GM12878 (cell line): ENCODE data around the gene SLC44A4. TPM values are rescaled to one million over a fixed set of nuclear protein-coding genes. Genes with fewer than 3 reads are reported as not detected.

ENCODE experiments used
- HDGF ChIP-seq: fragments of 450-650 bp; IDR thresholded peaks from 2 replicates; pipeline ENCODE4 v1.6.1; 2016; ENCODE audit warnings: antibody characterized with exemption
- IKZF1 ChIP-seq: fragments of 450-650 bp; conservative IDR thresholded peaks from 2 replicates; pipeline ENCODE4 v1.6.1; 2017; ENCODE audit warnings: antibody characterized with exemption, mild to moderate bottlenecking
- IRF4 ChIP-seq: IDR thresholded peaks from 2 replicates; pipeline ENCODE4 v1.6.1; 2011; ENCODE audit warnings: low read depth, low read length
- JUNB ChIP-seq: IDR thresholded peaks from 2 replicates; pipeline ENCODE4 v1.6.1; 2016; ENCODE audit warnings: antibody characterized with exemption, mild to moderate bottlenecking
- MXI1 ChIP-seq: fragments of 150-350 bp; IDR thresholded peaks from 2 replicates; pipeline ENCODE4 v1.6.1; 2011; ENCODE audit warnings: low read depth, mild to moderate bottlenecking, inconsistent platforms, low read length, improper control_type of control experiment
- RAD51 ChIP-seq: fragments of 450-650 bp; IDR thresholded peaks from 2 replicates; pipeline ENCODE4 v1.6.1; 2016; ENCODE audit warnings: moderate library complexity, mild to moderate bottlenecking, inconsistent platforms
- STAT3 ChIP-seq: IDR thresholded peaks from 2 replicates; pipeline ENCODE4 v1.6.1; 2011; ENCODE audit warnings: low read depth, low read length, improper control_type of control experiment
- SUPT20H ChIP-seq: IDR thresholded peaks from 2 replicates; pipeline ENCODE4 v1.6.1; 2011; ENCODE audit warnings: low read depth, mild to moderate bottlenecking, low read length, moderate library complexity, borderline replicate concordance; ENCODE audit not compliant: control insufficient read depth
- ZNF384 ChIP-seq: IDR thresholded peaks from 2 replicates; pipeline ENCODE4 v1.6.1; 2012; ENCODE audit warnings: low read depth, mild to moderate bottlenecking, low read length, improper control_type of control experiment, borderline replicate concordance
- polyA plus RNA-seq, 11 experiments: library from polyadenylated mRNA; depleted of rRNA in 4 of 11; unstranded in 6 of 11; stranded (reverse) in 5 of 11; fragments of >200 nt; fragmentation: Nextera tagmentation in 4 of 11; fragmentation: Illumina TruSeq in 1 of 11; extraction: Ambion mirVana in 4 of 11; extraction: Trizol in 1 of 11; gene quantifications; 1 replicate in 1 of 11; 2 replicates in 10 of 11; pipeline versions ENCODE4 v1.2.1 to v1.2.3, GENCODE V29; 2011 to 2016; ENCODE audit warnings: inconsistent platforms in 2 of 11, missing spikeins in 2 of 11, low read depth in 1 of 11
- total RNA-seq, 4 experiments: library from RNA; depleted of rRNA in 3 of 4; stranded (reverse); fragments of >200 nt in 3 of 4; fragmentation: Illumina TruSeq in 1 of 4; extraction: Trizol in 1 of 4; gene quantifications; 2 replicates each; pipeline versions ENCODE4 v1.2.1 to v1.2.3, GENCODE V29; 2013 to 2021
- TF ChIP-seq, protein P1 (sequence below): fragments of 450-650 bp; IDR thresholded peaks from 2 replicates; pipeline ENCODE4 v1.6.1; 2017; ENCODE audit warnings: mild to moderate bottlenecking, moderate library complexity
- TF ChIP-seq, protein P2 (sequence below): fragments of 450-650 bp; IDR thresholded peaks from 2 replicates; pipeline ENCODE4 v1.6.1; 2016; ENCODE audit warnings: mild to moderate bottlenecking, moderate library complexity, borderline replicate concordance
- TF ChIP-seq, protein P3 (sequence below): fragments of 450-650 bp; formaldehyde crosslinking; IDR thresholded peaks from 2 replicates; pipeline ENCODE4 v1.5.0; 2022; ENCODE audit warnings: mild to moderate bottlenecking, missing genetic modification characterization
- TF ChIP-seq, protein P4 (sequence below): IDR thresholded peaks from 2 replicates; pipeline ENCODE4 v1.6.1; 2012; ENCODE audit warnings: low read depth, low read length, improper control_type of control experiment
- TF ChIP-seq, protein P5 (sequence below): fragments of 450-650 bp; conservative IDR thresholded peaks from 2 replicates; pipeline ENCODE4 v1.6.1; 2017; ENCODE audit warnings: mild to moderate bottlenecking, moderate library complexity

Gene SLC44A4
- total and polyA plus RNA-seq, 10 of the 15 experiments (the other 5 are each of a cell fraction or from before 2014, with no cell fraction given): 0.04 to 0.24 (median 0.15) TPM; not detected in 3

DNA sequence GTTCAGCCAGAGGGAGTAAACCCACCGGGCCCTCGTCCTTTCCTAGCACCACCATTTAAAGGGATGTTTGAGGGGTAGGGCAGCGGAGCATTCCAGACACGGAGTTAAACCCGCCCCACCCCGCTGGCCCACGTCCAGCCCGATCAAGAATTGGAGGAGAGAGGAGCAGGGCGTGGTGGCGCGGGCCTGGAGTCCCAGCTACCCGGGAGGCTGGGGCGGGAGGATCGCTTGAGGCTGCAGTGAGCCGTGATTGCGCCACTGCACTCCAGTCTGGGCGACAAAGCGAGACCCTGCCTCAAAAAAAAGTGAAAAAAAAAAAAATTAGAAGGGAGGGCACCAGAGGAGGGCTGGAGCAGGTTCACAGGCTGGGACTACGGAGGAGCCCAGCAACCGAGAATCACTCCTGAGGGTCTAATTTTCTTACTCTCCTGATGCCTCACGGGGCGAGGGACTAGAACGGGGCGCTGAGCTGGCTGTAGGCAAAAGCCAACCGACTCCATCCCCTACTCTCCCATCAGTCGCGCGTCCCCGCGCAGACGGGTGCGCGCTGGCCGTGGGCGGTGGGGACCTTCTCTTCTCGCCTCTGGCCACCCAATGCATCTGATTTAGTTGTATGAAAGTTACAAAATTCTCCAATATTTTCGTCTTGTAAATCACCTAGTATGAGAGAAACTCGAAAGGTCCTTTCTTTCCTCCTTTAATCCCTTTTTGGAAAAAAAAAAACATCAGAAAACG, 57.3 kb downstream of the SLC44A4 start (continued):
- TF ChIP-seq STAT3 (no peak), HDGF (no peak), SUPT20H (no peak), IRF4 (no peak), RAD51 (no peak), JUNB (no peak), MXI1 (no peak), ZNF384 (peak; percentile 52; the same call in 1 of the 2 replicates), IKZF1 (no peak)
- TF ChIP-seq, protein P1, sequence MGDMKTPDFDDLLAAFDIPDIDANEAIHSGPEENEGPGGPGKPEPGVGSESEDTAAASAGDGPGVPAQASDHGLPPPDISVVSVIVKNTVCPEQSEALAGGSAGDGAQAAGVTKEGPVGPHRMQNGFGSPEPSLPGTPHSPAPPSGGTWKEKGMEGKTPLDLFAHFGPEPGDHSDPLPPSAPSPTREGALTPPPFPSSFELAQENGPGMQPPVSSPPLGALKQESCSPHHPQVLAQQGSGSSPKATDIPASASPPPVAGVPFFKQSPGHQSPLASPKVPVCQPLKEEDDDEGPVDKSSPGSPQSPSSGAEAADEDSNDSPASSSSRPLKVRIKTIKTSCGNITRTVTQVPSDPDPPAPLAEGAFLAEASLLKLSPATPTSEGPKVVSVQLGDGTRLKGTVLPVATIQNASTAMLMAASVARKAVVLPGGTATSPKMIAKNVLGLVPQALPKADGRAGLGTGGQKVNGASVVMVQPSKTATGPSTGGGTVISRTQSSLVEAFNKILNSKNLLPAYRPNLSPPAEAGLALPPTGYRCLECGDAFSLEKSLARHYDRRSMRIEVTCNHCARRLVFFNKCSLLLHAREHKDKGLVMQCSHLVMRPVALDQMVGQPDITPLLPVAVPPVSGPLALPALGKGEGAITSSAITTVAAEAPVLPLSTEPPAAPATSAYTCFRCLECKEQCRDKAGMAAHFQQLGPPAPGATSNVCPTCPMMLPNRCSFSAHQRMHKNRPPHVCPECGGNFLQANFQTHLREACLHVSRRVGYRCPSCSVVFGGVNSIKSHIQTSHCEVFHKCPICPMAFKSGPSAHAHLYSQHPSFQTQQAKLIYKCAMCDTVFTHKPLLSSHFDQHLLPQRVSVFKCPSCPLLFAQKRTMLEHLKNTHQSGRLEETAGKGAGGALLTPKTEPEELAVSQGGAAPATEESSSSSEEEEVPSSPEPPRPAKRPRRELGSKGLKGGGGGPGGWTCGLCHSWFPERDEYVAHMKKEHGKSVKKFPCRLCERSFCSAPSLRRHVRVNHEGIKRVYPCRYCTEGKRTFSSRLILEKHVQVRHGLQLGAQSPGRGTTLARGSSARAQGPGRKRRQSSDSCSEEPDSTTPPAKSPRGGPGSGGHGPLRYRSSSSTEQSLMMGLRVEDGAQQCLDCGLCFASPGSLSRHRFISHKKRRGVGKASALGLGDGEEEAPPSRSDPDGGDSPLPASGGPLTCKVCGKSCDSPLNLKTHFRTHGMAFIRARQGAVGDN: no peak
- TF ChIP-seq, protein P2, sequence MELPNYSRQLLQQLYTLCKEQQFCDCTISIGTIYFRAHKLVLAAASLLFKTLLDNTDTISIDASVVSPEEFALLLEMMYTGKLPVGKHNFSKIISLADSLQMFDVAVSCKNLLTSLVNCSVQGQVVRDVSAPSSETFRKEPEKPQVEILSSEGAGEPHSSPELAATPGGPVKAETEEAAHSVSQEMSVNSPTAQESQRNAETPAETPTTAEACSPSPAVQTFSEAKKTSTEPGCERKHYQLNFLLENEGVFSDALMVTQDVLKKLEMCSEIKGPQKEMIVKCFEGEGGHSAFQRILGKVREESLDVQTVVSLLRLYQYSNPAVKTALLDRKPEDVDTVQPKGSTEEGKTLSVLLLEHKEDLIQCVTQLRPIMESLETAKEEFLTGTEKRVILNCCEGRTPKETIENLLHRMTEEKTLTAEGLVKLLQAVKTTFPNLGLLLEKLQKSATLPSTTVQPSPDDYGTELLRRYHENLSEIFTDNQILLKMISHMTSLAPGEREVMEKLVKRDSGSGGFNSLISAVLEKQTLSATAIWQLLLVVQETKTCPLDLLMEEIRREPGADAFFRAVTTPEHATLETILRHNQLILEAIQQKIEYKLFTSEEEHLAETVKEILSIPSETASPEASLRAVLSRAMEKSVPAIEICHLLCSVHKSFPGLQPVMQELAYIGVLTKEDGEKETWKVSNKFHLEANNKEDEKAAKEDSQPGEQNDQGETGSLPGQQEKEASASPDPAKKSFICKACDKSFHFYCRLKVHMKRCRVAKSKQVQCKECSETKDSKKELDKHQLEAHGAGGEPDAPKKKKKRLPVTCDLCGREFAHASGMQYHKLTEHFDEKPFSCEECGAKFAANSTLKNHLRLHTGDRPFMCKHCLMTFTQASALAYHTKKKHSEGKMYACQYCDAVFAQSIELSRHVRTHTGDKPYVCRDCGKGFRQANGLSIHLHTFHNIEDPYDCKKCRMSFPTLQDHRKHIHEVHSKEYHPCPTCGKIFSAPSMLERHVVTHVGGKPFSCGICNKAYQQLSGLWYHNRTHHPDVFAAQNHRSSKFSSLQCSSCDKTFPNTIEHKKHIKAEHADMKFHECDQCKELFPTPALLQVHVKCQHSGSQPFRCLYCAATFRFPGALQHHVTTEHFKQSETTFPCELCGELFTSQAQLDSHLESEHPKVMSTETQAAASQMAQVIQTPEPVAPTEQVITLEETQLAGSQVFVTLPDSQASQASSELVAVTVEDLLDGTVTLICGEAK: no peak
- TF ChIP-seq, protein P3, sequence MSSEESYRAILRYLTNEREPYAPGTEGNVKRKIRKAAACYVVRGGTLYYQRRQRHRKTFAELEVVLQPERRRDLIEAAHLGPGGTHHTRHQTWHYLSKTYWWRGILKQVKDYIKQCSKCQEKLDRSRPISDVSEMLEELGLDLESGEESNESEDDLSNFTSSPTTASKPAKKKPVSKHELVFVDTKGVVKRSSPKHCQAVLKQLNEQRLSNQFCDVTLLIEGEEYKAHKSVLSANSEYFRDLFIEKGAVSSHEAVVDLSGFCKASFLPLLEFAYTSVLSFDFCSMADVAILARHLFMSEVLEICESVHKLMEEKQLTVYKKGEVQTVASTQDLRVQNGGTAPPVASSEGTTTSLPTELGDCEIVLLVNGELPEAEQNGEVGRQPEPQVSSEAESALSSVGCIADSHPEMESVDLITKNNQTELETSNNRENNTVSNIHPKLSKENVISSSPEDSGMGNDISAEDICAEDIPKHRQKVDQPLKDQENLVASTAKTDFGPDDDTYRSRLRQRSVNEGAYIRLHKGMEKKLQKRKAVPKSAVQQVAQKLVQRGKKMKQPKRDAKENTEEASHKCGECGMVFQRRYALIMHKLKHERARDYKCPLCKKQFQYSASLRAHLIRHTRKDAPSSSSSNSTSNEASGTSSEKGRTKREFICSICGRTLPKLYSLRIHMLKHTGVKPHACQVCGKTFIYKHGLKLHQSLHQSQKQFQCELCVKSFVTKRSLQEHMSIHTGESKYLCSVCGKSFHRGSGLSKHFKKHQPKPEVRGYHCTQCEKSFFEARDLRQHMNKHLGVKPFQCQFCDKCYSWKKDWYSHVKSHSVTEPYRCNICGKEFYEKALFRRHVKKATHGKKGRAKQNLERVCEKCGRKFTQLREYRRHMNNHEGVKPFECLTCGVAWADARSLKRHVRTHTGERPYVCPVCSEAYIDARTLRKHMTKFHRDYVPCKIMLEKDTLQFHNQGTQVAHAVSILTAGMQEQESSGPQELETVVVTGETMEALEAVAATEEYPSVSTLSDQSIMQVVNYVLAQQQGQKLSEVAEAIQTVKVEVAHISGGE: no peak
- TF ChIP-seq, protein P4, sequence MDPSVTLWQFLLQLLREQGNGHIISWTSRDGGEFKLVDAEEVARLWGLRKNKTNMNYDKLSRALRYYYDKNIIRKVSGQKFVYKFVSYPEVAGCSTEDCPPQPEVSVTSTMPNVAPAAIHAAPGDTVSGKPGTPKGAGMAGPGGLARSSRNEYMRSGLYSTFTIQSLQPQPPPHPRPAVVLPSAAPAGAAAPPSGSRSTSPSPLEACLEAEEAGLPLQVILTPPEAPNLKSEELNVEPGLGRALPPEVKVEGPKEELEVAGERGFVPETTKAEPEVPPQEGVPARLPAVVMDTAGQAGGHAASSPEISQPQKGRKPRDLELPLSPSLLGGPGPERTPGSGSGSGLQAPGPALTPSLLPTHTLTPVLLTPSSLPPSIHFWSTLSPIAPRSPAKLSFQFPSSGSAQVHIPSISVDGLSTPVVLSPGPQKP: no peak
- TF ChIP-seq, protein P5, sequence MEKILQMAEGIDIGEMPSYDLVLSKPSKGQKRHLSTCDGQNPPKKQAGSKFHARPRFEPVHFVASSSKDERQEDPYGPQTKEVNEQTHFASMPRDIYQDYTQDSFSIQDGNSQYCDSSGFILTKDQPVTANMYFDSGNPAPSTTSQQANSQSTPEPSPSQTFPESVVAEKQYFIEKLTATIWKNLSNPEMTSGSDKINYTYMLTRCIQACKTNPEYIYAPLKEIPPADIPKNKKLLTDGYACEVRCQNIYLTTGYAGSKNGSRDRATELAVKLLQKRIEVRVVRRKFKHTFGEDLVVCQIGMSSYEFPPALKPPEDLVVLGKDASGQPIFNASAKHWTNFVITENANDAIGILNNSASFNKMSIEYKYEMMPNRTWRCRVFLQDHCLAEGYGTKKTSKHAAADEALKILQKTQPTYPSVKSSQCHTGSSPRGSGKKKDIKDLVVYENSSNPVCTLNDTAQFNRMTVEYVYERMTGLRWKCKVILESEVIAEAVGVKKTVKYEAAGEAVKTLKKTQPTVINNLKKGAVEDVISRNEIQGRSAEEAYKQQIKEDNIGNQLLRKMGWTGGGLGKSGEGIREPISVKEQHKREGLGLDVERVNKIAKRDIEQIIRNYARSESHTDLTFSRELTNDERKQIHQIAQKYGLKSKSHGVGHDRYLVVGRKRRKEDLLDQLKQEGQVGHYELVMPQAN: no peak
